Measurements from ENCODE around the gene RNF6.

The RNF6 gene

GRCh38 chr13:26230703-26231102, 8.6 kb upstream of the RNF6 start:
- H4K20me1 ChIP-seq, result no peaks in the 10 kb centered on the region
- H3K27me3 ChIP-seq, result no peaks in the 10 kb centered on the region
- H3K4me2 ChIP-seq, result no peak overlapping the region
- TF ChIP-seq Cebpa-rat (IDR thresholded peaks at IDR 0.05), result no peak
- H3K36me3 ChIP-seq, result no peaks in the 10 kb centered on the region
- no peak overlapping the region for H3K9ac ChIP-seq
- no peak overlapping the region for H3K4me3 ChIP-seq
- no peaks in the 10 kb centered on the region for H3K9me3 ChIP-seq (replicated peaks in 1 of 11)
- no peaks in the 10 kb centered on the region for H3K4me1 ChIP-seq
- H3K27ac ChIP-seq, result no peak overlapping the region

GRCh38 chr13:26229080-26229615, 7.0 kb upstream of the RNF6 start:
- Histone ChIP-seq H3K9me3 (replicated peaks in 1 of 11) (no peaks in the 10 kb centered on the region), H3K27me3 (no peaks in the 10 kb centered on the region), H3K36me3 (no peaks in the 10 kb centered on the region), H3K4me3 (no peak overlapping the region), H3K4me1 (no peaks in the 10 kb centered on the region), H4K20me1 (no peaks in the 10 kb centered on the region), H3K9ac (no peak overlapping the region), H3K27ac (no peak overlapping the region), H3K4me2 (no peak overlapping the region)
- no peak for TF ChIP-seq Cebpa-rat (IDR thresholded peaks at IDR 0.05)

GRCh38 chr13:26228096-26228495, 6.0 kb upstream of the RNF6 start:
- no peaks in the 10 kb centered on the region for H4K20me1 ChIP-seq
- H3K27ac ChIP-seq, result no peak overlapping the region
- no peak for TF ChIP-seq Cebpa-rat (IDR thresholded peaks at IDR 0.05)
- no peaks in the 10 kb centered on the region for H3K9me3 ChIP-seq (replicated peaks in 1 of 11)
- peaks cover under 1 to 4% (median 3%) of the 10 kb centered on the region in 10 experiments; a peak in 15 of 20 replicates for H3K4me1 ChIP-seq
- H3K4me2 ChIP-seq, result no peak overlapping the region
- H3K36me3 ChIP-seq, result no peaks in the 10 kb centered on the region
- no peak overlapping the region for H3K4me3 ChIP-seq
- no peak overlapping the region for H3K9ac ChIP-seq
- H3K27me3 ChIP-seq, result no peaks in the 10 kb centered on the region

- Histone ChIP-seq H3K9ac (no peak overlapping the region), H4K20me1 (no peaks in the 10 kb centered on the region), H3K4me2 (no peak overlapping the region), H3K36me3 (no peaks in the 10 kb centered on the region), H3K9me3 (replicated peaks in 1 of 11) (no peaks in the 10 kb centered on the region), H3K27me3 (no peaks in the 10 kb centered on the region), H3K4me3 (no peak overlapping the region), H3K27ac (no peak overlapping the region), H3K4me1 (peaks cover 7 to 10% (median 9%) of the 10 kb centered on the region in 10 experiments; a peak in 17 of 20 replicates)
- TF ChIP-seq Cebpa-rat (IDR thresholded peaks at IDR 0.05), result no peak
Measured at GRCh38 chr13:26227166-26227971, 5.3 kb upstream of the RNF6 start.

GRCh38 chr13:26225896-26226617, 3.9 kb upstream of the RNF6 start:
- H3K9me3 ChIP-seq (replicated peaks in 1 of 11), result no peaks in the 10 kb centered on the region
- H3K36me3 ChIP-seq, result no peaks in the 10 kb centered on the region
- no peak overlapping the region for H3K27ac ChIP-seq
- peaks cover 0 to under 1% (median 0%) of the 10 kb centered on the region in 11 experiments; a peak in 2 of 22 replicates for H4K20me1 ChIP-seq
- H3K27me3 ChIP-seq, result no peaks in the 10 kb centered on the region
- peaks cover 7 to 10% (median 9%) of the 10 kb centered on the region in 10 experiments; a peak in 17 of 20 replicates for H3K4me1 ChIP-seq
- no peak overlapping the region for H3K9ac ChIP-seq
- no peak for TF ChIP-seq Cebpa-rat (IDR thresholded peaks at IDR 0.05)
- no peak overlapping the region for H3K4me3 ChIP-seq
- H3K4me2 ChIP-seq, result no peak overlapping the region

GRCh38 chr13:26222520-26223046, 469 bp upstream of the RNF6 start:
- peaks cover 23 to 29% (median 25%) of the 10 kb centered on the region in 10 experiments for H3K4me1 ChIP-seq
- peak overlapping the region; percentile 92 to 99 (median 97) for H3K9ac ChIP-seq
- H4K20me1 ChIP-seq, result peaks cover 0 to 17% (median 7%) of the 10 kb centered on the region in 11 experiments; a peak in 6 of 22 replicates
- peak overlapping the region; percentile 76 to 87 (median 82) for H3K4me3 ChIP-seq
- peaks cover 26 to 32% (median 29%) of the 10 kb centered on the region in 11 experiments for H3K36me3 ChIP-seq
- no peaks in the 10 kb centered on the region for H3K9me3 ChIP-seq (replicated peaks in 1 of 11)
- TF ChIP-seq Cebpa-rat (IDR thresholded peaks at IDR 0.05), result no peak
- no peaks in the 10 kb centered on the region for H3K27me3 ChIP-seq
- peak overlapping the region; percentile 79 to 98 (median 85) for H3K4me2 ChIP-seq
- H3K27ac ChIP-seq, result peak overlapping the region; percentile 94 to 99 (median 97)

- no peak for TF ChIP-seq Cebpa-rat (IDR thresholded peaks at IDR 0.05)
- Histone ChIP-seq H3K9ac (peak overlapping the region; percentile 92 to 99 (median 97)), H3K9me3 (replicated peaks in 1 of 11) (no peaks in the 10 kb centered on the region), H3K27me3 (no peaks in the 10 kb centered on the region), H3K36me3 (peaks cover 38 to 44% (median 41%) of the 10 kb centered on the region in 11 experiments), H3K4me3 (peak overlapping the region; percentile 76 to 87 (median 82)), H3K4me2 (peak overlapping the region; percentile 81 to 98 (median 88)), H3K4me1 (peaks cover 23 to 29% (median 25%) of the 10 kb centered on the region in 10 experiments), H4K20me1 (peaks cover 0 to 29% (median 13%) of the 10 kb centered on the region in 11 experiments; a peak in 8 of 22 replicates), H3K27ac (peak overlapping the region; percentile 94 to 99 (median 97))
Measured at GRCh38 chr13:26221399-26221720, 754 bp downstream of the RNF6 start.

- H3K4me3 ChIP-seq, result peak overlapping the region; percentile 76 to 87 (median 82)
- H3K27ac ChIP-seq, result peak overlapping the region in 6 of 11 experiments; percentile 94 to 99 (median 97); a peak in 6 of 22 replicates
Measured at GRCh38 chr13:26220575-26220974, 1.5 kb downstream of the RNF6 start.

More at GRCh38 chr13:26220575-26220974, 1.5 kb downstream of the RNF6 start:
- Histone ChIP-seq H4K20me1 (peaks cover 0 to 31% (median 13%) of the 10 kb centered on the region in 11 experiments; a peak in 9 of 22 replicates), H3K27me3 (no peaks in the 10 kb centered on the region), H3K4me2 (peak overlapping the region; percentile 81 to 98 (median 88)), H3K4me1 (peaks cover 23 to 29% (median 25%) of the 10 kb centered on the region in 10 experiments), H3K9ac (peak overlapping the region in 10 of 11 experiments; percentile 58 to 99 (median 96); a peak in 20 of 22 replicates), H3K36me3 (peaks cover 46 to 52% (median 49%) of the 10 kb centered on the region in 11 experiments), H3K9me3 (replicated peaks in 1 of 11) (no peaks in the 10 kb centered on the region)
- TF ChIP-seq Cebpa-rat (IDR thresholded peaks at IDR 0.05), result no peak
